Heart left ventricle (tissue), 13 donors: ENCODE measurements around the gene ELMO3.

Experiments used
- POLR2A ChIP-seq, 2 donors: fragments of 450-650 bp; IDR thresholded peaks; one replicate each; pipeline ENCODE4 v1.6.1; 2017; ENCODE audit warnings: antibody characterized with exemption in 2 of 2, mild to moderate bottlenecking in 2 of 2, moderate library complexity in 2 of 2
- TF ChIP-seq, protein P1 (sequence below), 12 donors: fragments of 200-600 bp; sonication (generic) in 4 of 12; IDR thresholded peaks; one replicate each; pipeline versions ENCODE4 v1.5.0 to v1.8.0; 2018 to 2022; ENCODE audit warnings: antibody characterized with exemption in 12 of 12, mild to moderate bottlenecking in 5 of 12
- donor health status: ischemic (EF 13 %, LVEDD 7.1; RV severe dilation, severe dysfunction).
- donor health status: DM: no; HTN: yes; CAD: no.
- donor health status: DM: no; HTN: no; CAD: no.
- donor health status: ischemic (EF 25% LVEDD 6.9; RV normal size, moderate dysfunction).
- donor health status: ischemic (EF 25% LVEDD 5.7; RV mildly dilated, moderate dysfunction).
- donor health status: ischemic (EF 35%, LVEDD 5.7; RV mildly dilated, moderate dysfunction).
- donor health status: nonischemic (EF 11% LVEDD 7.7; RV severe dilation, severe dysfunction).
- donor health status: DM: yes; HTN: yes; CAD: no.
- donor health status: PGD.
- donor health status: ischemic (EF 29% LVEDD 5.4; RV normal size, mild dysfunction).
- donor health status: nonischemic (EF 23%, LVEDD 6.1; RV moderate dilation, normal function).

DNA sequence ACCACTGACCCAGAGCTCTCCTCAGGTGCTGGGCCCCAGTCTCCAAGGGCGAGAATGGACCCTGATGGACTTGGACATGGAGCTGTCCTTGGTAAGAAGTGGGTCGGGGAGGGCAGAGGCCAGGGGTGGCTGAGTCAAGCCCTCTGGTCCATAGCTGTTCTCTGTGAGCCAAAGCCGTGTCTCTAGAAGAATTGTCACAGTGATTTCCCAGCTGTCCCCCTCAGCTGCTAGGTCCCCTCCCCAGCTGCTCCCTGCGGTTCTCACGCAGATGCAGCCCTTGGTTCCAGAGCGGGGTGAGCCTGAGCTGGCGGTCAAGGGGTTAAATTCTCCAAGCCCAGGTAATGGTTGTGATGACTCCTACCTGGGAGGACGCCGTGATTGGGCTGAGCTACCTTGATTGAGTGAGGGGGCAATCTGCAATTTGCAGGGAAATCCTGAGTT, 29.9 kb upstream of the ELMO3 start:
- TF ChIP-seq, protein P1, sequence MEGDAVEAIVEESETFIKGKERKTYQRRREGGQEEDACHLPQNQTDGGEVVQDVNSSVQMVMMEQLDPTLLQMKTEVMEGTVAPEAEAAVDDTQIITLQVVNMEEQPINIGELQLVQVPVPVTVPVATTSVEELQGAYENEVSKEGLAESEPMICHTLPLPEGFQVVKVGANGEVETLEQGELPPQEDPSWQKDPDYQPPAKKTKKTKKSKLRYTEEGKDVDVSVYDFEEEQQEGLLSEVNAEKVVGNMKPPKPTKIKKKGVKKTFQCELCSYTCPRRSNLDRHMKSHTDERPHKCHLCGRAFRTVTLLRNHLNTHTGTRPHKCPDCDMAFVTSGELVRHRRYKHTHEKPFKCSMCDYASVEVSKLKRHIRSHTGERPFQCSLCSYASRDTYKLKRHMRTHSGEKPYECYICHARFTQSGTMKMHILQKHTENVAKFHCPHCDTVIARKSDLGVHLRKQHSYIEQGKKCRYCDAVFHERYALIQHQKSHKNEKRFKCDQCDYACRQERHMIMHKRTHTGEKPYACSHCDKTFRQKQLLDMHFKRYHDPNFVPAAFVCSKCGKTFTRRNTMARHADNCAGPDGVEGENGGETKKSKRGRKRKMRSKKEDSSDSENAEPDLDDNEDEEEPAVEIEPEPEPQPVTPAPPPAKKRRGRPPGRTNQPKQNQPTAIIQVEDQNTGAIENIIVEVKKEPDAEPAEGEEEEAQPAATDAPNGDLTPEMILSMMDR (IDR thresholded peaks at IDR 0.05), result no peak
- no peak for TF ChIP-seq POLR2A (IDR thresholded peaks at IDR 0.05)
